Endodermal cell (in vitro differentiated cells): ENCODE data around the gene OPTN. TPM values are rescaled to one million over a fixed set of nuclear protein-coding genes. Genes with fewer than 3 reads are reported as not detected.

ENCODE experiments used
- DNase-seq: peaks from one replicate; pipeline ENCODE4 v3.0.0-alpha.2; 2017
- H3K27ac ChIP-seq: 2 replicates; pipeline ENCODE4 v1.5.1; 2013; ENCODE audit warnings: mild to moderate bottlenecking, low read depth, low read length, moderate library complexity
- H3K27me3 ChIP-seq: 2 replicates; pipeline ENCODE4 v1.6.1; 2013; ENCODE audit warnings: mild to moderate bottlenecking, low read length, moderate library complexity; ENCODE audit not compliant: insufficient read depth, control insufficient read depth, poor library complexity, severe bottlenecking
- H3K36me3 ChIP-seq: 2 replicates; pipeline ENCODE4 v1.7.0; 2013; ENCODE audit warnings: mild to moderate bottlenecking, low read length, moderate library complexity; ENCODE audit not compliant: control insufficient read depth, insufficient read depth
- H3K4me1 ChIP-seq: one replicate; pipeline ENCODE4 v1.7.0; 2013; ENCODE audit warnings: low read length; ENCODE audit not compliant: control insufficient read depth, insufficient read depth
- H3K4me3 ChIP-seq: 2 replicates; pipeline ENCODE4 v1.5.1; 2013; ENCODE audit warnings: mild to moderate bottlenecking, low read length, moderate library complexity
- H3K9ac ChIP-seq: 2 replicates; pipeline ENCODE4 v1.6.1; 2013; ENCODE audit warnings: mild to moderate bottlenecking, low read length, moderate library complexity; ENCODE audit not compliant: poor library complexity, severe bottlenecking; ENCODE audit errors: extremely low read depth
- H3K9me3 ChIP-seq: 2 replicates; pipeline ENCODE4 v1.6.1; 2013; ENCODE audit warnings: mild to moderate bottlenecking, low read length, moderate library complexity; ENCODE audit not compliant: control insufficient read depth
- H3K27ac Mint-ChIP-seq: 2 replicates; pipeline ENCODE4 v1.8.0; 2020; ENCODE audit warnings: mixed read lengths
- H3K27me3 Mint-ChIP-seq: 2 replicates; pipeline ENCODE4 v1.8.0; 2021; ENCODE audit warnings: mild to moderate bottlenecking, mixed read lengths; ENCODE audit not compliant: insufficient read depth
- H3K36me3 Mint-ChIP-seq: 2 replicates; pipeline ENCODE4 v1.8.0; 2020; ENCODE audit warnings: low read depth, mixed read lengths
- H3K4me1 Mint-ChIP-seq: 2 replicates; pipeline ENCODE4 v1.8.0; 2020; ENCODE audit warnings: mixed read lengths
- H3K4me3 Mint-ChIP-seq: 2 replicates; pipeline ENCODE4 v1.8.0; 2020; ENCODE audit warnings: mild to moderate bottlenecking, moderate library complexity, mixed read lengths
- H3K9me3 Mint-ChIP-seq: 2 replicates; pipeline ENCODE4 v1.8.0; 2020; ENCODE audit warnings: mild to moderate bottlenecking, mixed read lengths
- CTCF ChIP-seq: fragments of 200-600 bp; sonication (generic); conservative IDR thresholded peaks from 2 replicates; pipeline ENCODE4 v1.5.0; 2021; ENCODE audit warnings: antibody characterized with exemption, mild to moderate bottlenecking
- WGBS, 2 experiments: methylation state at CpG; one replicate each; pipeline versions ENCODE4 v1.1.5 to v1.1.7; 2013; ENCODE audit warnings: missing lambda C conversion rate in 2 of 2, mixed read lengths in 1 of 2; ENCODE audit not compliant: insufficient coverage in 1 of 2, insufficient read length in 1 of 2; 5-methylcytosine and 5-hydroxymethylcytosine counted together
- total RNA-seq, 2 donors: library from RNA; stranded (reverse); fragmentation: NEBNext Ultra II Directional in 1 of 2; extraction: Animal tissue kit (Norgen Biotek cat#: 25700) in 1 of 2; gene quantifications; 2 replicates in 1 of 2; 3 replicates in 1 of 2; pipeline ENCODE4 v1.2.1, GENCODE V29; 2021

OPTN gene
- total RNA-seq, 2 donors from 2014 or later = 22.7 to 23.3 TPM

GRCh38 chr10:13121500-13121854 lies 21.5 kb downstream of the OPTN start:
- H3K36me3 ChIP-seq = peaks cover 61% of the 10 kb centered on the region
- no peak for TF ChIP-seq CTCF
- H3K9ac ChIP-seq = no peak overlapping the region
- DNase-seq = no peak
- Mint-ChIP-seq H3K27me3 (no peaks in the 10 kb centered on the region), H3K4me1 (peaks cover 22% of the 10 kb centered on the region), H3K36me3 (peaks cover 66% of the 10 kb centered on the region), H3K4me3 (no peak overlapping the region), H3K9me3 (peaks cover 12% of the 10 kb centered on the region), H3K27ac (peak overlapping the region; percentile 83)
- H3K4me3 ChIP-seq = peak overlapping the region; percentile 39
- H3K9me3 ChIP-seq = peaks cover 8% of the 10 kb centered on the region
- H3K27me3 ChIP-seq = no peaks in the 10 kb centered on the region
- 91 to 100% methylated on average over 1 of the region's 1 CpG for WGBS, 2 experiments
- peaks cover 9% of the 10 kb centered on the region for H3K4me1 ChIP-seq
- H3K27ac ChIP-seq = no peak overlapping the region

- no peaks in the 10 kb centered on the region for H3K27me3 Mint-ChIP-seq
- no peaks in the 10 kb centered on the region for H3K9me3 Mint-ChIP-seq
- TF ChIP-seq CTCF = no peak
- no peak overlapping the region for H3K4me3 Mint-ChIP-seq
- Histone ChIP-seq H3K9ac (no peak overlapping the region), H3K27me3 (no peaks in the 10 kb centered on the region), H3K4me3 (no peak overlapping the region), H3K4me1 (no peaks in the 10 kb centered on the region), H3K36me3 (peaks cover 60% of the 10 kb centered on the region), H3K27ac (no peak overlapping the region), H3K9me3 (no peaks in the 10 kb centered on the region)
- no peak overlapping the region for H3K27ac Mint-ChIP-seq
- no peak for DNase-seq
- H3K36me3 Mint-ChIP-seq = peaks cover 45% of the 10 kb centered on the region
- H3K4me1 Mint-ChIP-seq = no peaks in the 10 kb centered on the region
- WGBS, 2 experiments = 95 to 98% methylated on average over 7 to 8 of the region's 8 CpGs
Measured at GRCh38 chr10:13136651-13137050, 36.7 kb downstream of the OPTN start.

GRCh38 chr10:13139150-13139549 lies 39.2 kb downstream of the OPTN start:
- Histone ChIP-seq H3K27ac (no peak overlapping the region), H3K4me3 (no peak overlapping the region), H3K4me1 (no peaks in the 10 kb centered on the region), H3K9ac (no peak overlapping the region), H3K36me3 (peaks cover 37% of the 10 kb centered on the region), H3K9me3 (no peaks in the 10 kb centered on the region), H3K27me3 (no peaks in the 10 kb centered on the region)
- Mint-ChIP-seq H3K9me3 (no peaks in the 10 kb centered on the region), H3K27ac (no peak overlapping the region), H3K27me3 (no peaks in the 10 kb centered on the region), H3K36me3 (peaks cover 25% of the 10 kb centered on the region), H3K4me3 (no peak overlapping the region), H3K4me1 (no peaks in the 10 kb centered on the region)
- TF ChIP-seq CTCF = no peak
- 87% methylated on average over 5 of the region's 7 CpGs; no CpG with 5 or more reads in 1 of the 2 experiments for WGBS, 2 experiments
- no peak for DNase-seq
